Measurements from ENCODE around the gene CLDN20. TPM values are rescaled to one million over a fixed set of nuclear protein-coding genes. Genes with fewer than 3 reads are reported as not detected.

Gene CLDN20
- total RNA-seq, 4 donors from 2014 or later, result not detected

GRCh38 chr6:155269765-155270164, 6.0 kb downstream of the CLDN20 start:
- ATAC-seq (ENCODE audit: low FRiP score), result no peak
- no peak for DNase-seq (ENCODE audit: low spot score)
- TF ChIP-seq, protein P1, sequence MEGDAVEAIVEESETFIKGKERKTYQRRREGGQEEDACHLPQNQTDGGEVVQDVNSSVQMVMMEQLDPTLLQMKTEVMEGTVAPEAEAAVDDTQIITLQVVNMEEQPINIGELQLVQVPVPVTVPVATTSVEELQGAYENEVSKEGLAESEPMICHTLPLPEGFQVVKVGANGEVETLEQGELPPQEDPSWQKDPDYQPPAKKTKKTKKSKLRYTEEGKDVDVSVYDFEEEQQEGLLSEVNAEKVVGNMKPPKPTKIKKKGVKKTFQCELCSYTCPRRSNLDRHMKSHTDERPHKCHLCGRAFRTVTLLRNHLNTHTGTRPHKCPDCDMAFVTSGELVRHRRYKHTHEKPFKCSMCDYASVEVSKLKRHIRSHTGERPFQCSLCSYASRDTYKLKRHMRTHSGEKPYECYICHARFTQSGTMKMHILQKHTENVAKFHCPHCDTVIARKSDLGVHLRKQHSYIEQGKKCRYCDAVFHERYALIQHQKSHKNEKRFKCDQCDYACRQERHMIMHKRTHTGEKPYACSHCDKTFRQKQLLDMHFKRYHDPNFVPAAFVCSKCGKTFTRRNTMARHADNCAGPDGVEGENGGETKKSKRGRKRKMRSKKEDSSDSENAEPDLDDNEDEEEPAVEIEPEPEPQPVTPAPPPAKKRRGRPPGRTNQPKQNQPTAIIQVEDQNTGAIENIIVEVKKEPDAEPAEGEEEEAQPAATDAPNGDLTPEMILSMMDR (IDR thresholded peaks at IDR 0.05), result no peak

DNA sequence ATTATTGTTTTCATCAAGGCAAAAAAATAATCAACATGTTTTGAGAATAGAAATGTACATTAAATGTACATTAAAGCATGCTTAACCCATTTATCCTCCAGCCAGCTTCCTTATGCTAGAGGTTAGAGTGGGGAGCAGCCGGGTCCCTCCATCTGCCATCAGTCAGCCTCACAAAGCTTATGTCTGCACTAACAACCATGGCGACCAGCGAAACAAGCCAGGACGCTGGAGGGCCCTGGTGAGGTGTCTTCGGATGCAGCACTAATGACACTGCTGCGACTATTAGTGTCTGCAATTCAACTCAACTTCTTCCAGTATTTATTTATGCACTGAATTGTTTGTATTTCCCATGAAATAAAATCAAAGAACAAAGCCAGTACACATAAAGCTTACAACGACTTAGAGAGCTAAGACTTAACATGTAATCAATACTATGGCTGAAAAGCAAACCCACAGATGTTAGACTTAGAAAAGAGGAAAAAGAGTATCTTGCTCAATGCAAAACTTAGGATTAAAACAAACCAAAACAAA, 6.8 kb downstream of the CLDN20 start:
- TF ChIP-seq, protein P1 (IDR thresholded peaks at IDR 0.05), result no peak
- DNase-seq (ENCODE audit: low spot score) (no peak), ATAC-seq (ENCODE audit: low FRiP score) (no peak)

DNA sequence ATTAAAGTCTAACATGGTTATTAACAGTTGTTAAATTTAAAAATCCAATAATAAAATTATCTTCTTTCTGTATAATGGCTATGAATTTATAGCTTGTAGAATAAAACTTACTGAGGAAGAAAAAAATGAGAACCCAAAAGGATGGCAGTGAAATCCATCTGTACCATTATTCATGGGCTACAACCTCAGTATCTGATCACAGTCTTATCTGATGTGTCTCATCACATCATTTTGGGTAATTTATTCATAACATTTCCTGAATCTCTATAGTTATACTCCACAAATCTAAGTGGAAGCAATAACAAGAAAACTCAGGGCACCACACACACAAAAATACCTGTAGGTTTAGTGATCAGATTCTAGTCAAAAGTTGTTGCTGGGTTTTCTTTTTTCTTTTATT, 7.3 kb downstream of the CLDN20 start:
- ATAC-seq (ENCODE audit: low FRiP score), result no peak

GRCh38 chr6:155272353-155273232, 8.8 kb downstream of the CLDN20 start:
- ATAC-seq (ENCODE audit: low FRiP score) (no peak), DNase-seq (ENCODE audit: low spot score) (no peak)
- TF ChIP-seq, protein P1 (IDR thresholded peaks at IDR 0.05), result no peak

More for the DNA sequence above, 7.3 kb downstream of the CLDN20 start:
- no peak for DNase-seq (ENCODE audit: low spot score)
- TF ChIP-seq, protein P1 (IDR thresholded peaks at IDR 0.05), result no peak

DNA sequence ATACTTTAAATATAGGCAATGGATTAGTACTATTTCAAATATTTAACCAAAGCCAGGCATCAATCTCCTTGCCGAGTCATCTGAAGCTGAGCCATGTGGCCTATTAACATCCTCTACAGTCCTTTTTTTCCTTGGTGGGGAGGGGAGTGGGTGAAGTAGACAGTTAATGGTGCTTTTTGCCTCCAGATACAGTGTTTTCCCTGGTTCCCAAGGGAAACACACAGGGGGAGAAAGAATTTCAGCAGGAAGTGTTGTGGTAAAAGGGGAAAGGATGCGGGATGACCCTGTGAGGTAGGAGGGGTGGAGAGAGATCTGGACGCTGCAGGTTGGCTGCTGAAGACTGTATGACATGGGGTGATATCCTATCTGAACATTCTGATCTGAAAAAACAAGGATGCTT, 9.6 kb downstream of the CLDN20 start:
- TF ChIP-seq, protein P1 (IDR thresholded peaks at IDR 0.05), result no peak
- DNase-seq (ENCODE audit: low spot score) (no peak), ATAC-seq (ENCODE audit: low FRiP score) (no peak)

DNA sequence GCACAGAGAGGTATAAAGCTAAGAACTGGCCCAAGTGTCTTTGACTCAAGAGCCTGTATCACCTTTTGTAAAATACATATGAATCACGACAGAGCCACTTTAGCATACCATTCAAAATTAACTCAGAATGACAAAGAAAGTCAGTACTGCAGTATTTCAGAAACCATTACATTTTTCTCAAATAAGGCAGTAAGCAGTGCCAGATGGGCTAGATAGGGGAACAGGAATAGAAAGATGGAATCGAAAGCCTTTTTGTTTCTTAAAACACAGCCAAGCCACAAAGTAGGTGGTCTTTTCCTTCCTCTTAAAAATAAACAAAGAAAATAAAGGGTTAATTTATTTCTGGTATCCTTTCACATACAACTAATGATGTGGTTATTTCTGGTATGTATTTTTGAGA, 10.3 kb downstream of the CLDN20 start:
- TF ChIP-seq, protein P1 (IDR thresholded peaks at IDR 0.05), result no peak
- DNase-seq (ENCODE audit: low spot score) (no peak), ATAC-seq (ENCODE audit: low FRiP score) (no peak)

- TF ChIP-seq, protein P1 (IDR thresholded peaks at IDR 0.05), result no peak
- no peak for ATAC-seq (ENCODE audit: low FRiP score)
- DNase-seq (ENCODE audit: low spot score), result no peak
Observed at GRCh38 chr6:155274533-155274932, 10.7 kb downstream of the CLDN20 start.

Measured in omental fat pad (tissue), 4 donors.